T-helper 2 cell (primary cell): Measurements from ENCODE around the gene SV2C.
"Not testable (repeated sequence)": the region's sequence is repeated elsewhere in the genome, so short reads cannot be mapped to it uniquely, and the experiment has no call there.

Experiments used
- DNase-seq, 5 experiments: peaks; one replicate each; pipeline versions ENCODE4 v3.0.0 to v3.0.0-alpha.2; 2012 to 2022

SV2C gene

DNA sequence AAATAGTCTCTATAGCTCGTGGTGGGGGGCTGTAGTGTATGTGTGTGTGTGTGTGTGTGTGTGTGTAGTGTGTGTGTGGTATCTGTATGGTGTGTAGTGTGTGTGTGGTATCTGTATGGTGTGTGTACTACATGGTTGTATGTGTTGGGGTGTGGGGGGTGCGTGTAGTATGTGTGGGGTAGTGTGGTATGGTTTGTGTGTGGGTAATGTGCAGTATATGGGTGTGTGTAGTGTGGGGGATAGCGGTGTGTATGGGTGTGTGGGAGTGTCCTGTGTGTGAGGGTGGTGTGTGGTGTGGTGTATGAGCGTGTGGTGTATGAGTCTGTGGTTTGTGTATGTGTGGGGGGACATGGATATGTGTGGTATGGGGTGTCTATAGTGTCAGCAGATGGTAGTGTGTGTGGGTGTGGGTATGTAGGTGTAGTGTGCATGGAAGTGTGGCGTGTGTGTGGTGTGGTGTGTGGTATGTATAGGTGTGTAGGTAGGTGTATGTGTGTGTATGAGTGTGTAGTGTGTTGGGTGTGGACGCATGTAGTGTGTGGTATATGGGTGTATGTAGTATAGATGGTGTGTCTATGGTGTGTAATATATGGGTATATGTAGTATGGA is 174.1 kb downstream of the SV2C start:
- peak in 1 of 5 experiments; percentile 41 for DNase-seq

DNA sequence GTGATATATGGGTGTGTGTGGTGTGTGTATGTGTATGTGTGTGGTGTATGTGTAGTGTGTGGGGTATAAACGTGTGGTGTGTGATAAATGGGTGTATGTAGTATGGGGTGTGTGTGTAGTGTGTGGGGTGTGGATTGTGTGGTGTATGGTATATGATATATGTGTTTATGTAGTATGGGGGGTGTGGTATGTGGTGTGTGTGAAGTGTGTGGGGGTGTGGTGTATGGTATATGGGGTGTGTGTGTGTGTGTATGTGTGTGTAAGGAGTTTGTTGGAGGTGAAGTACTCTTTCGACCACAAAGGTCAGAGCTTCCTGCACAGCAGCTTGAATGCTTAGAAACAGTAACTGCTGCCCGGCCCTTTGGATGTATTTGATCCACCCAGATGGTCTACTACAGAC is 174.7 kb downstream of the SV2C start:
- DNase-seq = peak in 1 of 5 experiments; percentile 80

DNA sequence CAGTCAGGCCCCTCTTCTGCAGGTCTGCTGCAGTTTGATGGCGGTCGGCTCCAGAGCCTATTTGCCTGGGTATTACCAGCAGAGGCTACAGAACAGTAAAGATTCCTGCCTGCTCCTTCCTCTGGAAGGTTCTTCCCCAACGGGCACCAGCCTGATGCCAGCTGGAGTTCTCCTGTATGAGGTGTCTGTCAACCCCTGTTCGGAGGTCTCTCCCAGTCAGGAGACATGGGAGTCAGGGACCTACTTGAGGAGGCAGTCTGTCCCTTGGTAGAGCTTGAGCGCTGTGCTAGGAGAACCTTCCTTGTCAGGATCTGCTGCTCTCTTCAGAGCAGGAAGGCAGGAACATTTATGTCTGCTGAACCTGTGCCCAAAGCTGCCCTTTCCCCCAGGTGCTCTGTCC is 181.5 kb downstream of the SV2C start:
- no peak for DNase-seq

GRCh38 chr5:76269259-76269931 is 186.2 kb downstream of the SV2C start:
- DNase-seq = peak in 1 of 5 experiments; percentile 83

- peak in 1 of 5 experiments; percentile 62 for DNase-seq
Observed at GRCh38 chr5:76269932-76270610, 186.9 kb downstream of the SV2C start.

GRCh38 chr5:76271836-76272235 is 188.7 kb downstream of the SV2C start:
- DNase-seq = no peak

DNA sequence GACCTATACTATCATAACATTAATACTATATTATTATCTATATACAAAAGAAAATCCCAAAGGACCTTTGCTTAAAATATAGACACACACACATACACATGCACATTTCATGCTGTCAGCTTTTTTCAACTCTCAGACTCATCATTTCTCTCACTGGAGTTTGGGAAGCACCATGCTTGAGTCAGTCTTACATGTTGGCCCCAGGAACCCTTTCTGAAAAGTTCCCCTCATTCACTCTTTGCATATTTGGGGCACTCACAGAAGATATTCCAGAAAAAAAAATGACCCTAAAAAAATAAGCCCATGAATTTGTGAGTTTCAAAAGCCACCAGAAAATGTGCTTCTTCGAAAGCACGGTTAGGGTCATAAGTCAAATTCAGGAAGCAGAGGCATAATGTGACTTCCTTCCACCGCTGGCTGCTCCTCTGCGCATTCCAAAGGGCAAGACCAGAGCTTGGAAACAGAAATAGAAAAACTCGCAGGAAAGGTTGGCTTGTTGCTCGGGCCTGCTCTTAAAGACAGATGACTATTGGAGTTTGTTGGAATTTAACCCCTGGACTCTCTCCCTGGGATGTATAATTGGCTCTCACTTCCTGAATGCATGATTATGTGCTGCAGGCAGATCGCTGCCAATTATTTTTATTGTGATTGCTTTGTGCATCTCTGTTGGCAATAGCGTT is 190.2 kb downstream of the SV2C start:
- DNase-seq = no peak

DNA sequence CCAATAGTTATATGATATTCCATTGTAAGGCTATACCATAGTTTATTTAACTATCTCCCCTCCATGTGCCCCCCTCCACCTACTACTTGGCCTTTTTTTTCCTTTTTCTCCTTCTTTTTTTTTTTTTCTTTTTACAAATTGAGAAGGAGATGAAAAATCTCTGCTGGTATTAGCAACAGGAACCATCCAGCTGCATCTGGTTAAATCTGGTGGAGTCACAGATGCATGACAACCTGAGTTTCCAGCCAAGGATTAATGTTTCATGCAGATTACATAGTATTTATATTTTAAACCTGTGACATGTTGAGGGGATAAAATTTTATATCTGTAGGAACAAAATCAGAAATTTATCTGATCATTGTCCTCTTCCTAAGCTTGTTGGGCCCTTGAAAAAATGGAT is 191.4 kb downstream of the SV2C start:
- DNase-seq = no peak

GRCh38 chr5:76277736-76278135 is 194.6 kb downstream of the SV2C start:
- DNase-seq = no peak

- DNase-seq = no peak
Observed at GRCh38 chr5:76278261-76278789, 195.1 kb downstream of the SV2C start.

DNA sequence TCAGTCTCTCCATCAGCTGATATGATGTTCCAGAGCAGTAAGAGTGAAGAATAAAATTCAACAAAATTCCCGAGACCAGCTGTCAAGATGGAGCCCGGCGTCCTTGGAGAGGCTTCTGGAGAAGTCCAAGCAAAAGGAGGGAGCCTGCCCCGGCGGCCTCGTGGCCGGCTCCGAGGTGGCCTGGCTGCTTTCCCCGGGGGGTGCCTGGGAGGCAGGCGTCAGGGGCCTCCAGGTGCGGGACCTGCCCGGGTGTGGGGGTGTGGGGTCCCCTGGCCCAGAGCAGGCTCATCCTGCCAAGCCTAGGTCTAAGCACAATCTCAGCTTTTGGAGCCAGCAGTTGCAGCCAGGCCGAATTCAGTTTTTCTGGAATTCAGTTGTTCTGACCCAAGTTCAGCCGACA is 197.3 kb downstream of the SV2C start:
- DNase-seq = no peak

- no peak for DNase-seq
Observed at GRCh38 chr5:76283670-76284069, 200.5 kb downstream of the SV2C start.

GRCh38 chr5:76289692-76290091 is 206.5 kb downstream of the SV2C start:
- no peak for DNase-seq

DNA sequence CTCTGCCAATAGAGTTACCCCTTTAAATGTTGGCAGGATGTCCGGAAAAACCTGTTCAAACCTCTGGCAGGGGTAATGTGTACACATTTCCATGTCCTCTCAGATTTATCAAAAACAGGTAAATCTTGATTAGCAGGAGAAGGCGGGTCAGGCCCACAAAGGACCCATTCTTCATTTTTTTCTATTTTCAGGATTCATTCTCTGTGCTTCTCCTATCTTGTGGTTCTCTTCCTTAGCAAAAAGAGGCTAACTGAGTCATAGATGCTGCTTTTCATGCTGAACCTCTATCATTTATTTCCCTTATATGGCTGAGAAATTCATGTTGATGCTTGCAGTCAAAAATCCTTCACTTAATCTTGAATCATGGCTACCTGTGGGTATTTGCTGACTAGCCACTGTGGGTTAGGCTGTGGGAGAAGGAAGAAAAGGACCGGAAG is 207.2 kb downstream of the SV2C start:
- no peak for DNase-seq

DNA sequence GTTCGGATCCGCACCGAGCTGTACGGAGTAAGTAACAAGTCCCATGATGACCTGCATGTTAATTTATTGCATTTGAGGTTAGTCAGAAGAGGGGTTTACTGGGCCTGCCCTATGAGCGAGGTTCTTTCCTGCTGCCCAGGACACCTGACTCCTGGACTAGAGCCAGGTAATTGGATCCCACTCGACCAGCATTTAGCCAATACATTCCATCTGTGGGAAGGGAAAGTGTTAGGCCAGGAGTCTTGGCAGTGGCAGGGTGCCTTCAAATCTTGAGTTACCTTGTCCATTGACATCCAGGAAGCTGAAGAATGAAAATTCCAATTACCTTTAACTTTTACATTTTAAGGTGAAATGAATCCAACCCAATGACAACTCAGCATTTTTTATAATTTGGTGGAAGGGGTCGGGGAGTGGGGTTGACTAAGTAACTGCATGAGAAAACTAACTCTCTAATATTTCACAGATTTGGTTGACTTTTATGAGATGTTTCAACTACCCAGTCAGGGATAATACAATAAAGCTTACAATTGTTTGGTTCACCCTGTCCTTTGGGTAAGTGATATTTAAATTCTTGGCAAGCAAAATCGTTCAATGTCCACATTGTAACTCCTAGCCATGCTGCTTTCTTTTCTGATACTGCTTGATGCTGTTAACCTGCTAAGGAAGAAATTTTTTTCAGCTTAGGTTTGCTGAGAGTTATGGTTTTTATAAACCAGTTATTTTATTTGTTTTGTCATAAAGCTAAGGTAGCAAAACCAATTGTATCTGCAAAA is 208.3 kb downstream of the SV2C start:
- DNase-seq = no peak

DNA sequence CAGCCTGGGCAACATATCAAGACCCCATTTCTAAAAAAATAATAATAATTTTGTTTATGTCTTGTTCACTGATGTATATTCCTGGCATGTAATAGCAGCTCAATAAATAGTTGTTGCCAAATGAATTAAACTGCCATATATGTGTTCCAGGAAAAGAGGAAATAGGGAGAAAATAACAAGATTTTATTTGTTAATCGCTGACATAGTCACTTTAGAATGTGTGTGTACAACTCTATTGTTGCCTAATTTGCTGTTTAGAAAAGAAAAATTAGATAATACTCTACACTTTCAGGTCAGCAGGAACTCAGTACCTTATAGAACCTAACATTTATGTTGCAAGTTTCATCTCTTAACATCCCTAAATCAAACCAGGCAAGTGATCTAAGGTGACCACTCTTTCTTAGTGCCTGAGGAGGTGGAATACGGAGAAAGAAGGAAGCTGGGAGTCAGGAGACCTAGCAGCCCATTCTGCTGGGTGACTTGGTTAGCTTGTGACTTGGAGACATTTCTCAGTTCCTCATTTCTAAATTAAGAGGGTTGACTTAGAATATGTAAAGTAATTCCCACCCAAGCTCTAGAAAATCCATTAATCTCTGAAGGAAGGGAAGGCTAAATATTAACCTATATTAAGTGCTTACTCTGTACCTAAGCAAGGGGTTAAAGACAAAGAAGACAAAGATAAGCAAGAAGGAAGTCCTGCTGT is 209.6 kb downstream of the SV2C start:
- no peak for DNase-seq

- peak in 1 of 5 experiments; percentile 62 for DNase-seq
Observed at GRCh38 chr5:76294573-76294972, 211.4 kb downstream of the SV2C start.

DNA sequence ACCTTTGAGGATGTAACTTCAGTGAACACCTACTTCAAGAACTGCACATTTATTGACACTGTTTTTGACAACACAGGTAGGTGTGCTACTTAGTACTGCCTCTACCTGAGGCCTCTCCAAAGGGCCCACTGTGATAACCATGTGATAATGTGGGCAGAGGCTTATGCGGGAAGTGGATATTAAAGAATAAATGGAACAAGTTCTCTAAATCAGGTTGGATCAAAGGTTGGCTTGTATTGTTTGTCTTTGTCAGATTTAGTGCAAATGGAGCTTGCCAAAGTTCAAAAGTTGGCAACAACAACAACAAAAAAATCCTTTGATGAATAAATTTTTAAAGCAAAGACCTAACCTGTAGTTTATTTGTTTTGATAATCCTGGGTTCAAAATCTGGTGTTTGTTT is 215.7 kb downstream of the SV2C start:
- no peak for DNase-seq

DNA sequence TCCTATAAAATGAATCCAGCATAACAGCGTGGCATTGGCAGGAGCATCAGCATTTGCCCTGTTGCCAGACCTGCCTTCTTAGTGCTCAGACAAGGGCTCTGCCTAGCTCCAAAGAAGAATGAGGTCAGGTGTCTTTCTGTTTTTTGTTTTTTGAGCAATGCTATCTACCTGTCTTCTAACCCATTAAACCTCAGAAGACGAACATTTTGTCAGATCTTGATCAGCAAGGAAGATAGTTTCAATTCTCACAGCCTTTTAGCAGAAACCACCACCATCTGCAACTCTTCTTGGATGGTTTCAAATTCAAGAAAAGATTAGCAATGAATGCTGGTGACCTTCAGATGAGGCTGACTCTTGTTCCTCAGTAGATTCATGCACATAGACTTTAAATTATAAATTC is 216.4 kb downstream of the SV2C start:
- DNase-seq = peak in 1 of 5 experiments; percentile 92

DNA sequence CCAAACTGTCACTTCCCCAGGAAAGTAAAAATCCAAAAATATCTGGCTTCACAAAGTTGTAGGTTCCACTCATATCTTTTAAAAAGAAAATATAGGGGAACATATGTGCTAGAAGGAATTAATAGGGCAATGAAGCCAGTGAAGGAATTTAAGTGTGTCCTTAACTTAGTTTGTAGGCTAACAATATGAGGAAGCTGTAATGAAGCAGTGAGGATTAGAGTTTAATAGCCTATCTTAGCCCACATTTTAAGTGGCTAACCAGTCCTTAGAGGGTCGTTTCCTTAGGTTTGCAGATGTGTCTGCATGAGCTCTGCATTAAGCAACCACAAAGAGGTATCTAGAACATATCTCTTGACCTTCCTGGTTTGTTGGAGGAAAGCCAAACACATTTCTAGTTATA is 218.7 kb downstream of the SV2C start:
- DNase-seq = not testable (repeated sequence)

GRCh38 chr5:76302661-76303060 is 219.5 kb downstream of the SV2C start:
- not testable (repeated sequence) for DNase-seq

DNA sequence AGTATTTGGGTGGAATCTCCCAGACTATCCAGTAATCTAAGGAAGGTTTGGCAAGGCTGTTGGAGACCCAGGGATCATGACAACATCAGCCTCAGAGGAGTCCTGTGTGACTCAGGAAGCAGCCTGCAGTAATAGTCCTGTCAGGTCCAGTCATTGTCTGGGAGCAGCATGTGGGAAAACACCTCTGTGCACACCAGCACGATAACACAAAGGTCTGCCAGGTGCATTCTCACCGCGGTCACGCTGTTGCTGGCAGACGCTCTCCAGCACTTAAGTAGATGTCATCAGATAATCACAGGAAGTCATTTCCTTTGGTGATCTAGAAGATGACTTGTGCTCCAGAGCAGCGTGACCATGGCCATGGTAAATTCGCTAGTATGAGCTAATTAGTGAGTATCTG is 220.7 kb downstream of the SV2C start:
- DNase-seq = peak in 3 of 5 experiments; percentile 13 to 80 (median 33)
